Upper lobe of left lung (tissue), 6 donors: ENCODE measurements around the gene LCN12. TPM values are rescaled to one million over a fixed set of nuclear protein-coding genes. Genes with fewer than 3 reads are reported as not detected.
A peak's percentile ranks its signal among the peaks of the same experiment; 100 is the strongest.

ENCODE experiments used
- ATAC-seq, 2 donors: fragments of 200-7000 bp; cut with Tn5 transposase; one replicate each; pipeline ENCODE4 v1.9.1; 2022; ENCODE audit warnings: mild to moderate bottlenecking in 2 of 2, moderate library complexity in 2 of 2; ENCODE audit not compliant: low FRiP score in 2 of 2
- DNase-seq, 2 donors: peaks; one replicate each; pipeline ENCODE4 v3.0.0-alpha.2; 2019 to 2020
- H3K27ac ChIP-seq, 4 donors: fragments of 200-600 bp; sonication (generic); one replicate each; pipeline ENCODE4 v1.5.1; 2016 to 2019
- H3K27me3 ChIP-seq, 4 donors: fragments of 200-600 bp; sonication (generic); one replicate each; pipeline ENCODE4 v1.5.1; 2017 to 2019
- H3K36me3 ChIP-seq, 4 donors: fragments of 200-600 bp; sonication (generic); one replicate each; pipeline ENCODE4 v1.5.1; 2016 to 2019
- H3K4me1 ChIP-seq, 4 donors: fragments of 200-600 bp; sonication (generic); one replicate each; pipeline ENCODE4 v1.5.1; 2018 to 2019
- H3K4me3 ChIP-seq, 4 donors: fragments of 200-600 bp; sonication (generic); one replicate each; pipeline ENCODE4 v1.5.1; 2017 to 2019; ENCODE audit warnings: mild to moderate bottlenecking in 2 of 4, moderate library complexity in 1 of 4
- H3K9me3 ChIP-seq, 4 donors: fragments of 200-600 bp; sonication (generic); one replicate each; pipeline ENCODE4 v1.5.1; 2018 to 2019
- CTCF ChIP-seq, 6 experiments: fragments of 450-650 bp in 4 of 6; fragments of 200-600 bp in 2 of 6; sonication (generic) in 2 of 6; IDR thresholded peaks; one replicate each; pipeline ENCODE4 v1.5.1; 2016 to 2019; ENCODE audit warnings: antibody characterized with exemption in 6 of 6
- EP300 ChIP-seq, 4 donors: sonication (generic); formaldehyde crosslinking; IDR thresholded peaks; one replicate each; pipeline ENCODE4 v1.5.1; 2017; ENCODE audit warnings: antibody characterized with exemption in 4 of 4, control low read depth in 2 of 4
- POLR2A ChIP-seq, 4 donors: fragments of 450-650 bp; IDR thresholded peaks; one replicate each; pipeline ENCODE4 v1.5.1; 2016 to 2017; ENCODE audit warnings: antibody characterized with exemption in 4 of 4, mild to moderate bottlenecking in 2 of 4
- POLR2AphosphoS5 ChIP-seq, 2 donors: sonication (generic); formaldehyde crosslinking; IDR thresholded peaks; one replicate each; pipeline ENCODE4 v1.5.1; 2017; ENCODE audit warnings: antibody characterized with exemption in 2 of 2
- WGBS, 2 donors: methylation state at CpG; one replicate each; pipeline ENCODE4 v1.1.5; 2017 to 2018; 5-methylcytosine and 5-hydroxymethylcytosine counted together
- total RNA-seq, 6 donors: library from RNA; depleted of rRNA in 4 of 6; stranded (reverse); fragments of >200 nt in 4 of 6; gene quantifications; one replicate each; pipeline versions ENCODE4 v1.1.0 to v1.2.1, GENCODE V29; 2016 to 2021
- donor health status: DM: no; HTN: no; CAD: no; lungs with moderate emphysema.
- donor health status: DM: no; HTN: yes; CAD: no; lungs with severe emphysema.

The LCN12 gene
- total RNA-seq, 6 donors from 2014 or later, result 0.89 to 5.2 (median 2.3) TPM; not detected in 1

- 86 to 90% methylated on average over 2 to 11 of the region's 15 CpGs for WGBS, 2 donors
- H3K4me1 ChIP-seq, result peaks cover 6 to 23% (median 12%) of the 10 kb centered on the region in 4 donors
- no peak overlapping the region for H3K4me3 ChIP-seq
- H3K27ac ChIP-seq, result peak overlapping the region in 2 of 4 donors; percentile 15 to 18
- no peaks in the 10 kb centered on the region for H3K36me3 ChIP-seq
- no peaks in the 10 kb centered on the region for H3K9me3 ChIP-seq
- ATAC-seq (no peak), DNase-seq (peak in 1 of 2 donors; percentile 67)
- no peak for TF ChIP-seq POLR2A (IDR thresholded peaks at IDR 0.05)
- TF ChIP-seq EP300 (IDR thresholded peaks at IDR 0.05), result no peak
- H3K27me3 ChIP-seq, result no peaks in the 10 kb centered on the region
These were observed 8.8 kb downstream of the LCN12 start for GRCh38 chr9:136960938-136961275.

GRCh38 chr9:136961279-136962065 is 9.4 kb downstream of the LCN12 start:
- ATAC-seq, result peak in 1 of 2 donors; percentile 47
- no peak for TF ChIP-seq POLR2AphosphoS5 (IDR thresholded peaks at IDR 0.05)
- no peak for TF ChIP-seq POLR2A (IDR thresholded peaks at IDR 0.05)
- TF ChIP-seq EP300 (IDR thresholded peaks at IDR 0.05), result no peak
- no peak for TF ChIP-seq CTCF (IDR thresholded peaks at IDR 0.05)
- no peaks in the 10 kb centered on the region for H3K27me3 ChIP-seq
- H3K4me3 ChIP-seq, result no peak overlapping the region
- 73 to 80% methylated on average over 7 to 21 of the region's 23 CpGs for WGBS, 2 donors
- DNase-seq, result peak in 1 of 2 donors; percentile 77
- H3K27ac ChIP-seq, result peak overlapping the region in 2 of 4 donors; percentile 15 to 18
- peaks cover 7 to 28% (median 17%) of the 10 kb centered on the region in 4 donors for H3K4me1 ChIP-seq
- no peaks in the 10 kb centered on the region for H3K9me3 ChIP-seq
- no peaks in the 10 kb centered on the region for H3K36me3 ChIP-seq

- Histone ChIP-seq H3K4me1 (peaks cover 7 to 30% (median 18%) of the 10 kb centered on the region in 4 donors), H3K36me3 (no peaks in the 10 kb centered on the region), H3K27ac (no peak overlapping the region), H3K4me3 (no peak overlapping the region), H3K9me3 (no peaks in the 10 kb centered on the region), H3K27me3 (no peaks in the 10 kb centered on the region)
- DNase-seq (no peak), ATAC-seq (no peak)
- no peak for TF ChIP-seq POLR2A (IDR thresholded peaks at IDR 0.05)
- TF ChIP-seq EP300 (IDR thresholded peaks at IDR 0.05), result no peak
- no peak for TF ChIP-seq POLR2AphosphoS5 (IDR thresholded peaks at IDR 0.05)
- TF ChIP-seq CTCF (IDR thresholded peaks at IDR 0.05), result no peak
- WGBS, 2 donors, result 94 to 97% methylated on average over 9 of the region's 9 CpGs
These were observed 10.1 kb downstream of the LCN12 start for GRCh38 chr9:136962163-136962562.

GRCh38 chr9:136962701-136963248 is 10.7 kb downstream of the LCN12 start:
- H3K4me3 ChIP-seq, result no peak overlapping the region
- no peaks in the 10 kb centered on the region for H3K9me3 ChIP-seq
- peaks cover 7 to 30% (median 18%) of the 10 kb centered on the region in 4 donors for H3K4me1 ChIP-seq
- H3K27me3 ChIP-seq, result no peaks in the 10 kb centered on the region
- 86 to 89% methylated on average over 4 to 11 of the region's 11 CpGs for WGBS, 2 donors
- DNase-seq (peak in 1 of 2 donors; percentile 7), ATAC-seq (no peak)
- no peak overlapping the region for H3K27ac ChIP-seq
- H3K36me3 ChIP-seq, result no peaks in the 10 kb centered on the region
- TF ChIP-seq CTCF (IDR thresholded peaks at IDR 0.05) (no peak), EP300 (IDR thresholded peaks at IDR 0.05) (no peak), POLR2AphosphoS5 (IDR thresholded peaks at IDR 0.05) (no peak), POLR2A (IDR thresholded peaks at IDR 0.05) (no peak)

- no peak for TF ChIP-seq CTCF (IDR thresholded peaks at IDR 0.05)
- TF ChIP-seq EP300 (IDR thresholded peaks at IDR 0.05), result no peak
- no peak for TF ChIP-seq POLR2AphosphoS5 (IDR thresholded peaks at IDR 0.05)
- no peak for TF ChIP-seq POLR2A (IDR thresholded peaks at IDR 0.05)
- no peak for ATAC-seq
- 93 to 96% methylated on average over 7 to 15 of the region's 15 CpGs for WGBS, 2 donors
- Histone ChIP-seq H3K36me3 (no peaks in the 10 kb centered on the region), H3K4me3 (no peak overlapping the region), H3K27ac (no peak overlapping the region), H3K4me1 (peaks cover 7 to 30% (median 18%) of the 10 kb centered on the region in 4 donors), H3K9me3 (no peaks in the 10 kb centered on the region), H3K27me3 (no peaks in the 10 kb centered on the region)
- DNase-seq, result peak in 1 of 2 donors; percentile 47
These were observed 11.3 kb downstream of the LCN12 start for GRCh38 chr9:136963341-136963740.
